IPS DF 6.9 (cell line): Measurements from ENCODE around the gene PLAGL1.

ENCODE experiments used
- DNase-seq: peaks from one replicate; pipeline ENCODE4 v3.0.0-alpha.2; 2013; ENCODE audit warnings: low read depth, low spot score
- H3K27ac ChIP-seq: one replicate; pipeline ENCODE4 v1.5.1; 2013; ENCODE audit warnings: low read length, control low read depth
- H3K27me3 ChIP-seq: 2 replicates; pipeline ENCODE4 v1.6.1; 2013; ENCODE audit warnings: mild to moderate bottlenecking, low read length; ENCODE audit not compliant: control insufficient read depth, insufficient read depth
- H3K36me3 ChIP-seq: 2 replicates; pipeline ENCODE4 v1.6.1; 2013; ENCODE audit warnings: low read length; ENCODE audit not compliant: control insufficient read depth, insufficient read depth
- H3K4me1 ChIP-seq: 2 replicates; pipeline ENCODE4 v1.6.1; 2013; ENCODE audit warnings: low read length; ENCODE audit not compliant: control insufficient read depth, insufficient read depth
- H3K4me3 ChIP-seq: 2 replicates; pipeline ENCODE4 v1.5.1; 2013; ENCODE audit warnings: mild to moderate bottlenecking, low read length
- H3K9me3 ChIP-seq: 2 replicates; pipeline ENCODE4 v1.6.1; 2013; ENCODE audit warnings: low read length, inconsistent platforms; ENCODE audit not compliant: control insufficient read depth, insufficient read depth
- WGBS: extraction: QIAGEN DNeasy Blood & Tissue Kit; methylation state at CpG from one replicate; pipeline ENCODE4 v1.1.7; 2013; ENCODE audit warnings: mixed read lengths, missing lambda C conversion rate; ENCODE audit not compliant: insufficient read length, insufficient coverage; 5-methylcytosine and 5-hydroxymethylcytosine counted together

Gene PLAGL1

DNA sequence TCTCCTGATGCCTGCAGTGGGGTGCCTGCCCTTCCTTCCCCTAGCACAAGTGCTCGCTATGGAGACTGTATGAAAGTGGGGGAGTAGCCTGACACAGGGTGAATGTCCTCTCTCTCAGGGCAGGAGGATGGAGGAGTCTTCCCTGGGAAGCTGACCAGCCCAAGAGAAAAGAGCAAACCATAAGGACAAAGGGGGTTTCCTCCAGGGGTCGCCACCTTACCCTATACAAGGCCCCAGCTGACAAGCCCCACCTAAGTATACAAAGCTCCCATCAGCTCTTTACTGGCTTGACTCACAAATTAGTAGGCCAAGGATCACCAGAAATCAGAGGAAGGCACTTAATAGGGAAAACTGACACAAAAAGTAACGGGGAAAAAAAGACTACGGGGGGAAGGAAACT is 54.1 kb downstream of the PLAGL1 start:
- Histone ChIP-seq H3K4me3 (no peak overlapping the region), H3K27me3 (peaks cover 23% of the 10 kb centered on the region), H3K36me3 (no peaks in the 10 kb centered on the region), H3K27ac (no peak overlapping the region), H3K4me1 (no peaks in the 10 kb centered on the region), H3K9me3 (no peaks in the 10 kb centered on the region)
- no peak for DNase-seq
- WGBS: no CpG with 5 or more reads among the region's 4 CpGs

DNA sequence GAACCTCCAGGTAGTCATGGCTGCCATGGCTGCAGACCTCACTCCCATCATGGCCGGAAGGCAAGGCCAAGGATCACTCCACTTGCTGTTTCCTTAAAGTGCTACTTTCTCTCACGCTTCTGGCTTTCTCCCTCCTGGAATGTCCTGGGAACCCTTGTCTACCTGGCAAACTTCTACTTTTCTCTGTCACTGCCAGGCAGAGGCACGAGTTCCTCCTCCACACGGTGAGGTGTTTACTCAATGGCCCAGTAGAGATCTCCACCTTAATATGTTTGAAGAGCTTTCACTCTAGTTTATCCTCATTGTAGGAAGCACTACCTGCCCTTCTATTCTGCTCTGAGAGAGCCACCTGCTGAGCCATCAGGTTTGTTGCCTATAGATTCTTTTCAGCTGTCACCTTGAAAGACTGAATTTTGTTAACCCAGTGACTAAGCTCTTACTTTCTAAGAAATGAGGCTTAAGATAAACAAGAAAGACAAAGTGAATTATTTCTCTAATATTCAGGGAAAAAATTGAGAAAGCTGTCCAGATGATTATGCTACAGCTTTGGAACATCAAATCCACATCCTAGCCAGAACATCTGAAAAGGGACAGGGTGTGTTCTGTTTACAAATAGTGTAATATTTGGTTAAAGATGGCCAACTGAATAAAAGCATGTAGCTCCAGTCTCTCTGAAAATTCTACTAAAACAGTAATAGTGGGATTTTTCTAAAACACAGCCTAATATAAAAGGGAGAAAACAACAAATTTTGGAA is 54.9 kb downstream of the PLAGL1 start:
- Histone ChIP-seq H3K36me3 (no peaks in the 10 kb centered on the region), H3K9me3 (no peaks in the 10 kb centered on the region), H3K27ac (no peak overlapping the region), H3K4me3 (no peak overlapping the region), H3K4me1 (no peaks in the 10 kb centered on the region), H3K27me3 (peaks cover 23% of the 10 kb centered on the region)
- no peak for DNase-seq
- no CpG with 5 or more reads among the region's 4 CpGs for WGBS

DNA sequence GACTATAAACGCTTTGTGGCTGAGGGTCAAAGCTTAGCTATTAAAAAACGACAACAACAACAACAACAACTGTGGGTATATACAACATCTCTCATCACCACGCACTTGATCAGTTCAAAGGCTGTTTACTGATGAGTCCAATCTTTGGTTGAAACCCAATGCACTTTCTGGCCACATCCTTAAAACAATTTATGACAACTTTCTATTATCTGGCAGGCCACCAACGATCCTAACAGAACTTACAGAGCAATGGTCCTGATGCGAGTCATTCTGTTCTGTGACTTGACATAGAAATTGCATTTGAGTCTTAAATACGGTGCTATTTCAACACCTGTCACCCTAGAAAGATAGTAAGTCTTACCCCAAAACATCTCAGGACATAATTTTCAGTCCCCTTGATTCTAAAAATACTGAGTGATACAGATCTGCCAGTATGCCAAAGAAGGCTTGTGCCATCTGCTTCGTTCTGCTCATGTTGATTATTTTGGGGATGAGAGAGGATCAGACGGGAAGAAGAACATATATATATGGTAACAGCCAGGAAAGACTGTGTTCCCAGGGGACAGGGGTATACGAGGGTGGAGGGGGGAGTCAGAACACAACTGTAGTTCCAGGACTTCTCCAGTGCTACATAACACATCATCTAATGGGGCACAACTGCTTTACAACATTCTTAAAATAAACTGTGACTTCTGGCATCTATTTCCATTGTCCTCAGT is 55.8 kb downstream of the PLAGL1 start:
- DNase-seq: no peak
- Histone ChIP-seq H3K36me3 (no peaks in the 10 kb centered on the region), H3K9me3 (no peaks in the 10 kb centered on the region), H3K4me3 (no peak overlapping the region), H3K4me1 (no peaks in the 10 kb centered on the region), H3K27ac (no peak overlapping the region), H3K27me3 (peaks cover 16% of the 10 kb centered on the region)
- WGBS: no CpG with 5 or more reads among the region's 9 CpGs

DNA sequence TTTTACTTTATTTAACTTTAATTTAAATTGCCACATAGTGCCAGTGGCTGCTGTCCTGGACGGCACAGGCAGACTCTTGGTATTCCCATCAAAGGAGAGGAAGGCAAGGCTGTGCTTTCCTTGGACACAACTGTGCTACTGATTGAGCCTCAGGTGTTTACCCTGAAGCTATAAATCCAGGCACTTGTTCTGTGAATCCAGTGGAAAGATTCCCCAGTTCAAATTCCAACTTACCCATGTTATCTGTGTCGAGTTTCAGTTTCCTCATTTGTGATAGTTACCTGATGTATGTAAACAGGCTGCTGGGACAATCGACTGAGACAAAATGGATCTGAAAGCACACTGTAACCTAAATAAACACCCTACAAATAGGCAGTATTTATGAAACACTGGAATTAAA is 57.2 kb downstream of the PLAGL1 start:
- Histone ChIP-seq H3K27me3 (peaks cover 9% of the 10 kb centered on the region), H3K4me3 (no peak overlapping the region), H3K9me3 (no peaks in the 10 kb centered on the region), H3K27ac (no peak overlapping the region), H3K36me3 (no peaks in the 10 kb centered on the region), H3K4me1 (no peaks in the 10 kb centered on the region)
- DNase-seq: no peak
- WGBS: no CpG with 5 or more reads among the region's 3 CpGs

DNA sequence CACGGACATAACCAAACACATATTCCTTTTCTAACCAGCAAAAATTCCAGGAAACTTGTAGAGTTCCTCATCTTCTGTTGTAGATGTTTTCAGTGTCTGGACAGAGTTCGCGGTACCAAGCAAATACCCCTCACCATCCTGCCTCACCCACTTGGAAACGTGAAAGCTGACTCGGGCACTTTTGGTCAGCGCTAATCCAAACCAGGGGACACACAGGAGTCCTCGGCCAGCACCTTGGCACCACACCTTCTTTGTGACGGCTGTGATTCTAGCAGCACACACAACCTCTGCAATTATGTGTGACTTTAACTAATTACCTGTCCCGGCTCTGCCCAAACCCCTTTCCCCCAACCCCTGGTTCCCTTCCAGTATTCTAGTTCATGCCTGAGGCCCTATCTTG is 58.1 kb downstream of the PLAGL1 start:
- H3K27ac ChIP-seq: no peak overlapping the region
- H3K27me3 ChIP-seq: peaks cover under 1% of the 10 kb centered on the region; the same call in 1 of the 2 replicates
- DNase-seq: no peak
- no CpG with 5 or more reads among the region's 9 CpGs for WGBS
- H3K36me3 ChIP-seq: no peaks in the 10 kb centered on the region
- no peaks in the 10 kb centered on the region for H3K4me1 ChIP-seq
- no peaks in the 10 kb centered on the region for H3K9me3 ChIP-seq
- H3K4me3 ChIP-seq: no peak overlapping the region

DNA sequence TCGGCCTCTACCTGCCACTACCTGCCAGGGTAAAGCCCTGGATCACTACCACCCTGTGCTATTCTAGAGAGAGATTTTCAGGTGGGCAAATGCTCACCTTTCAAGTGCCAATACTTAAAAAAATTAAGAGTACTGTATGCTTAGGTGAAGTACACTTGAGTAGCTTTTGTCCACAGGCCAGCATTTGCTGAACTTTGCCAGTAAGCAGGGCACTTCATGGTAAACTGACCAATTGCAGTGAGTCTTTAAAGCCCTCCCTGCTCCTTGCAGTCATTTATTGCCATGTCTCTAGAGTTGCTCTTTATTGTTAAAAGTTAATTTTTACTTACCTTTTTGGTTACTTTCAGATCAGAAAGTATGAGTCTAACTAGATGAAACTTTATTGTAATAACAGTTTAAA is 58.5 kb downstream of the PLAGL1 start:
- H3K4me3 ChIP-seq: no peak overlapping the region
- H3K9me3 ChIP-seq: no peaks in the 10 kb centered on the region
- WGBS: no CpG with 5 or more reads among the region's 1 CpG
- no peaks in the 10 kb centered on the region for H3K4me1 ChIP-seq
- H3K27ac ChIP-seq: no peak overlapping the region
- no peaks in the 10 kb centered on the region; the same call in 1 of the 2 replicates for H3K27me3 ChIP-seq
- no peak for DNase-seq
- no peaks in the 10 kb centered on the region for H3K36me3 ChIP-seq

DNA sequence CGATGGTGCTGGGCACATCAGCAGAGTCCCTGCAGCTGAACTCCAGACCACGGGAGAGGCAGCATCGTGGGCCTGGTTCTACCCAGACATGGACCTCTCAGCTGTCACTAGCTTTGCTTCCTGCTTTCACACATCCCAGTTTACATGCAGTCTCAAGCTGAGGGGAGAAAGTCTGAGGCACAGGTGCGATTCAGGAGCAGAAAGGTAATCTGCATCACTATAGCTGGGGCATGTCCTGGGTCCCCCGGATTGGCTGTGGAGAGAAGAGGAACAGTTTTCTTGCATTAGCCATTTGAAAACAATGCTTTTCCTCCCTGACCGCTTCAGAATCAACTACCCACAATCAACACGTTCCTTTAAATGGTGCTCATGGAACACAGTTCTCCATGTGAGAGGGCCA is 59.9 kb downstream of the PLAGL1 start:
- H3K36me3 ChIP-seq: no peaks in the 10 kb centered on the region
- H3K27ac ChIP-seq: no peak overlapping the region
- no peak overlapping the region for H3K4me3 ChIP-seq
- no peaks in the 10 kb centered on the region; the same call in 1 of the 2 replicates for H3K27me3 ChIP-seq
- no CpG with 5 or more reads among the region's 7 CpGs for WGBS
- no peaks in the 10 kb centered on the region for H3K9me3 ChIP-seq
- H3K4me1 ChIP-seq: no peaks in the 10 kb centered on the region
- no peak for DNase-seq

DNA sequence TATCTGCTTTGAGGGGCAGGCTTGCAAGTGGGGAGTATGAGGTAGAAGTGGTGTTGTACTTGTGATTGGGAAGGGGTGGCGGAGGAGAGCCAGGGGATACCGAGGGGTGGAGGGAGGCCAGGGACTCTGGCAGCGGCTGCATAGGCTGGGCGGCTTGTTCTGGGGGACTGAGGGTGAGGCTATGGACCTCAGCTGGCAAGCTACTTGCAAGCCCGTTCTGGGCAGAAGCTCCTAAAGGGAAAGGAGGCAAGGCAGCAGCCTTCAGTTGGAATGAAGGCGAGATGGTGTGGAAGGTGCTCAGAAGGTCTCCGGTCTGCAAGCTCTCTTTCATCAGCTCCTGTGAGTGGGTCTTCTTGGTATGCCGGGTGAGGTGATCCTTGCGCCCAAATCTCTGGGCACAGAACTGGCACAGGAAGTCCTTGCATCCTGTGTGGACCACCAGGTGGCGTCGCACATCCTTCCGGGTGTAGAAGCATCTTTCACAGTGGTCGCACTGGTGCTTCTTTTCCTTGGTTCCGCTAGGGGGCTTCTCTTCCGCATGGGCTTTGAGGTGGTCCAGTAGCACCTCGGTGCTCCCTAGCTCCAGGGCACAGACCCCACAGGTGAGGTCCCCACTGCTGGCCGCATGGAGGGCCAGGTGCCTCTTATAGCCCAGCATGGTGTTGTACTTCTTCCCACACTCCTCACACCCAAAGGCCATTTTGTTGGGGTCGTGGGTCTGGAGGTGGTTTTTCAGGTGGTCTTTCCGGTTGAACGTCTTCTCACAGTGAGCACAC is 66.0 kb downstream of the PLAGL1 start:
- Histone ChIP-seq H3K4me3 (no peak overlapping the region), H3K4me1 (no peaks in the 10 kb centered on the region), H3K27me3 (no peaks in the 10 kb centered on the region), H3K27ac (no peak overlapping the region), H3K36me3 (no peaks in the 10 kb centered on the region), H3K9me3 (no peaks in the 10 kb centered on the region)
- no CpG with 5 or more reads among the region's 20 CpGs for WGBS
- peak; percentile 90 for DNase-seq

DNA sequence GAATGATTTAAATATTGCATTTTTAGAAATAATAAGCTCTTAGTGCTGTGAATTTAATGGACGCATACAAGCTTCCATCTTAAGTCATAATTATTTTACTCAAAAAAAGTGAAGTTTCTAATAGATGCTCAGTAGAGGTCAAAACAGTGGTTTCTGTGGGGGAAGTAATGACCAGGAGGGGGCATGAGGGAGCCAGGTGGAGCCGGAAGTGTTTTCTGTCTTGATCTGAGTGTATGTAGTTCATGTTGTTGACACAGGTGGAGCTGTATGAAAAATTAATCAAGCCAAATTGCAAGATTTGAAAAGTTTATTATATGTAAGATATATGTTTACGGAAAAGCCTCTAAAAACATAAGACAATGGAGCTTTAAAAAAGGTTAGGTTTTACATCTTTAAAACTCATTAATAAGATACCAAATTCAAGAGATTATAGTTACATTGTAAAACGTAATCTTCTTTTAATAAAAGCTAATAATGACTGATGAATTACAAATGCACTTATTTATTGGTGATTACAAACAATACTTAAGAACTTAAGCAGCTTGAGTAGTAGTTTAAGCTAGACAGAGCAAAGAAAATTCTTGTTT is 68.0 kb downstream of the PLAGL1 start:
- DNase-seq: no peak

DNA sequence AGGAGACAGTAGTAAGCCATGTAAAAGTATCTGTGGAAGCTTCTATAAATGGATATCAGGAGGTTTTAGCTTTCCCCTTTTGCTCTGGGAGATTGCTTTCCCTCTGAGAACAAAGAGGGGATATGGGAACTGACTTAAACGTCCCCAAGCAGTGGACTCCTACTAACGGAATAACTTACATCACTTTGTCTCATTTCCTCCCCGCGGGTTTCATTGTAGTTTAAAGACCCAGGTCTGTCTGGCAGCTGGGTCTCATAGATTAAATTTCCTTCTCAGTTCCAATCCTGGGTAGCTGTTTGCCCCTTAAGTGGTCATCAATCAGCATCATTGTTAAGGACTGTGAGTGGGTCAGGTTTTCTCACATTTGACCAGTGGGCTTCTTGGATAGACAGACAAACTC is 68.7 kb downstream of the PLAGL1 start:
- no peaks in the 10 kb centered on the region for H3K9me3 ChIP-seq
- DNase-seq: no peak
- no CpG with 5 or more reads among the region's 4 CpGs for WGBS
- no peak overlapping the region for H3K4me3 ChIP-seq
- no peaks in the 10 kb centered on the region for H3K4me1 ChIP-seq
- H3K27ac ChIP-seq: no peak overlapping the region
- H3K36me3 ChIP-seq: no peaks in the 10 kb centered on the region
- H3K27me3 ChIP-seq: no peaks in the 10 kb centered on the region

More for the DNA sequence above, 68.0 kb downstream of the PLAGL1 start:
- Histone ChIP-seq H3K4me3 (no peak overlapping the region), H3K27me3 (no peaks in the 10 kb centered on the region), H3K4me1 (no peaks in the 10 kb centered on the region), H3K36me3 (no peaks in the 10 kb centered on the region), H3K27ac (no peak overlapping the region), H3K9me3 (no peaks in the 10 kb centered on the region)
- no CpG with 5 or more reads among the region's 4 CpGs for WGBS
